GM18867 (cell line): ENCODE measurements around the gene ROBO1.

ENCODE experiments used
- ATAC-seq: cut with Tn5 transposase; IDR thresholded peaks from one replicate; pipeline ENCODE4 v1.9.1; 2021; ENCODE audit warnings: mild to moderate bottlenecking, moderate library complexity; ENCODE audit not compliant: unreplicated experiment

ROBO1 gene

GRCh38 chr3:79103307-79103706 lies 664.5 kb downstream of the ROBO1 start:
- no peak for ATAC-seq

GRCh38 chr3:79097964-79098660 lies 669.7 kb downstream of the ROBO1 start:
- no peak for ATAC-seq

GRCh38 chr3:79094654-79095053 lies 673.1 kb downstream of the ROBO1 start:
- ATAC-seq: no peak

- peak; percentile 98 for ATAC-seq
These were observed 681.3 kb downstream of the ROBO1 start for GRCh38 chr3:79086514-79086913.

- ATAC-seq: no peak
These were observed 682.6 kb downstream of the ROBO1 start for GRCh38 chr3:79085171-79085570.

GRCh38 chr3:79081335-79081734 lies 686.5 kb downstream of the ROBO1 start:
- ATAC-seq: no peak

GRCh38 chr3:79074558-79074957 lies 693.2 kb downstream of the ROBO1 start:
- no peak for ATAC-seq

GRCh38 chr3:79067734-79068133 lies 700.1 kb downstream of the ROBO1 start:
- ATAC-seq: no peak

- ATAC-seq: no peak
These were observed 701.3 kb downstream of the ROBO1 start for GRCh38 chr3:79066481-79066880.

- ATAC-seq: no peak
These were observed 704.2 kb downstream of the ROBO1 start for GRCh38 chr3:79063624-79064023.

GRCh38 chr3:79057756-79058155 lies 710.0 kb downstream of the ROBO1 start:
- no peak for ATAC-seq

- no peak for ATAC-seq
These were observed 711.3 kb downstream of the ROBO1 start for GRCh38 chr3:79056498-79056897.

- no peak for ATAC-seq
These were observed 715.6 kb downstream of the ROBO1 start for GRCh38 chr3:79052054-79052681.

- ATAC-seq: no peak
These were observed 720.2 kb downstream of the ROBO1 start for GRCh38 chr3:79047581-79047980.

GRCh38 chr3:79041621-79042020 lies 726.2 kb downstream of the ROBO1 start:
- ATAC-seq: no peak

- ATAC-seq: no peak
These were observed 727.1 kb downstream of the ROBO1 start for GRCh38 chr3:79040701-79041100.

- ATAC-seq: no peak
These were observed 727.7 kb downstream of the ROBO1 start for GRCh38 chr3:79040091-79040490.

- ATAC-seq: no peak
These were observed 728.6 kb downstream of the ROBO1 start for GRCh38 chr3:79039192-79039591.

- no peak for ATAC-seq
These were observed 729.2 kb downstream of the ROBO1 start for GRCh38 chr3:79038636-79039035.

GRCh38 chr3:79038057-79038456 lies 729.7 kb downstream of the ROBO1 start:
- ATAC-seq: no peak

GRCh38 chr3:79032686-79033318 lies 735.0 kb downstream of the ROBO1 start:
- peak; percentile 81 for ATAC-seq

GRCh38 chr3:79030157-79030556 lies 737.6 kb downstream of the ROBO1 start:
- no peak for ATAC-seq
